HepG2 (cell line): Measurements from ENCODE around the gene ZNF512B.

Experiments used
- HMG20B ChIP-seq: conservative IDR thresholded peaks from 2 replicates; pipeline ENCODE4 v1.6.1; 2016; ENCODE audit warnings: missing genetic modification reagents, missing compliant biosample characterization
- NR2F2 ChIP-seq: IDR thresholded peaks from 2 replicates; pipeline ENCODE4 v1.6.1; 2012; ENCODE audit warnings: low read depth, inconsistent platforms, borderline replicate concordance
- SP4 ChIP-seq: sonication (generic); formaldehyde crosslinking; IDR thresholded peaks from 2 replicates; pipeline ENCODE4 v1.8.1; 2023; ENCODE audit warnings: mild to moderate bottlenecking, missing genetic modification reagents
- SP5 ChIP-seq: IDR thresholded peaks from 2 replicates; pipeline ENCODE4 v1.6.1; 2016; ENCODE audit warnings: low read depth, borderline replicate concordance
- TCF12 ChIP-seq, 2 experiments: fragments of 450-650 bp in 1 of 2; sonication (generic) in 1 of 2; formaldehyde crosslinking in 1 of 2; IDR thresholded peaks; 2 replicates each; pipeline versions ENCODE4 v1.6.1 to v1.8.0; 2017 to 2022; ENCODE audit warnings: antibody characterized with exemption in 1 of 2, mild to moderate bottlenecking in 1 of 2, missing genetic modification reagents in 1 of 2, moderate library complexity in 1 of 2
- THYN1 ChIP-seq: sonication (generic); formaldehyde crosslinking; IDR thresholded peaks from 2 replicates; pipeline ENCODE4 v1.8.1; 2023; ENCODE audit warnings: low read depth, mild to moderate bottlenecking, moderate library complexity, missing genetic modification reagents, borderline replicate concordance
- ZNF10 ChIP-seq: sonication (generic); formaldehyde crosslinking; IDR thresholded peaks from 2 replicates; pipeline ENCODE4 v1.4.0; 2020; ENCODE audit warnings: mild to moderate bottlenecking, low read depth, missing genetic modification reagents, borderline replicate concordance
- ZNF234 ChIP-seq: sonication (generic); formaldehyde crosslinking; conservative IDR thresholded peaks from 2 replicates; pipeline ENCODE4 v1.5.1; 2020; ENCODE audit warnings: mild to moderate bottlenecking, missing genetic modification reagents
- ZNF460 ChIP-seq: sonication (generic); formaldehyde crosslinking; IDR thresholded peaks from 2 replicates; pipeline ENCODE4 v1.5.1; 2020; ENCODE audit warnings: missing genetic modification reagents, mild to moderate bottlenecking, borderline replicate concordance
- TF ChIP-seq, protein P1 (sequence below): sonication (generic); formaldehyde crosslinking; IDR thresholded peaks from 2 replicates; pipeline ENCODE4 v1.5.0; 2020; ENCODE audit warnings: mild to moderate bottlenecking, missing genetic modification reagents, moderate library complexity
- TF ChIP-seq, protein P2 (sequence below): sonication (generic); formaldehyde crosslinking; IDR thresholded peaks from 2 replicates; pipeline ENCODE4 v1.8.0; 2022; ENCODE audit warnings: low read depth, missing genetic modification reagents

DNA sequence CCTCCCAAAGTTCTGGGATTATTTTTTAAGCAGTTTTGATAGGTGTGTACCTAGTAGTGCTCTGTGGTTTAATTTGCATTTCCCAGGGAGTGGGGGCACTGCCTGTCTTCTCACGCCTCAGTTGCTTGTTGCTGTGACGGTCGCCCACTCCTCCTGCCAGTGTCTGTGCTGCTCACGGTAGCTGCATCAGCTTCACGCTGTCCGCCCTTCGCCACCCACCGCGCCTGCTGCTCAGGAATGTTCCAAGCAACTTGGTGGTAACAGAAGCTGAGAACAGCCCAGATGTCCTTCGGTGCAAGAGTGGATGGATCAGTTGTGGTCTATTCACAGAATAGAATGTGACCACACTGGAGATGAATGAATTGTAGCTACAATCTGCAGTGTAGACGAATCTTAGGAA, 51.9 kb downstream of the ZNF512B start:
- no peak for TF ChIP-seq ZNF10 (CRISPR knock-in tag)
- TF ChIP-seq, protein P1, sequence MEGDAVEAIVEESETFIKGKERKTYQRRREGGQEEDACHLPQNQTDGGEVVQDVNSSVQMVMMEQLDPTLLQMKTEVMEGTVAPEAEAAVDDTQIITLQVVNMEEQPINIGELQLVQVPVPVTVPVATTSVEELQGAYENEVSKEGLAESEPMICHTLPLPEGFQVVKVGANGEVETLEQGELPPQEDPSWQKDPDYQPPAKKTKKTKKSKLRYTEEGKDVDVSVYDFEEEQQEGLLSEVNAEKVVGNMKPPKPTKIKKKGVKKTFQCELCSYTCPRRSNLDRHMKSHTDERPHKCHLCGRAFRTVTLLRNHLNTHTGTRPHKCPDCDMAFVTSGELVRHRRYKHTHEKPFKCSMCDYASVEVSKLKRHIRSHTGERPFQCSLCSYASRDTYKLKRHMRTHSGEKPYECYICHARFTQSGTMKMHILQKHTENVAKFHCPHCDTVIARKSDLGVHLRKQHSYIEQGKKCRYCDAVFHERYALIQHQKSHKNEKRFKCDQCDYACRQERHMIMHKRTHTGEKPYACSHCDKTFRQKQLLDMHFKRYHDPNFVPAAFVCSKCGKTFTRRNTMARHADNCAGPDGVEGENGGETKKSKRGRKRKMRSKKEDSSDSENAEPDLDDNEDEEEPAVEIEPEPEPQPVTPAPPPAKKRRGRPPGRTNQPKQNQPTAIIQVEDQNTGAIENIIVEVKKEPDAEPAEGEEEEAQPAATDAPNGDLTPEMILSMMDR (CRISPR knock-in tag) = no peak
- no peak for TF ChIP-seq NR2F2
- TF ChIP-seq TCF12 (IDR thresholded peaks at IDR 0.05) = no peak
- TF ChIP-seq TCF12 (CRISPR knock-in tag; IDR thresholded peaks at IDR 0.05) = no peak
- no peak for TF ChIP-seq HMG20B
- no peak for TF ChIP-seq SP4 (CRISPR knock-in tag)
- no peak for TF ChIP-seq SP5 (CRISPR knock-in tag)
- no peak for TF ChIP-seq ZNF460 (CRISPR knock-in tag)
- TF ChIP-seq, protein P2, sequence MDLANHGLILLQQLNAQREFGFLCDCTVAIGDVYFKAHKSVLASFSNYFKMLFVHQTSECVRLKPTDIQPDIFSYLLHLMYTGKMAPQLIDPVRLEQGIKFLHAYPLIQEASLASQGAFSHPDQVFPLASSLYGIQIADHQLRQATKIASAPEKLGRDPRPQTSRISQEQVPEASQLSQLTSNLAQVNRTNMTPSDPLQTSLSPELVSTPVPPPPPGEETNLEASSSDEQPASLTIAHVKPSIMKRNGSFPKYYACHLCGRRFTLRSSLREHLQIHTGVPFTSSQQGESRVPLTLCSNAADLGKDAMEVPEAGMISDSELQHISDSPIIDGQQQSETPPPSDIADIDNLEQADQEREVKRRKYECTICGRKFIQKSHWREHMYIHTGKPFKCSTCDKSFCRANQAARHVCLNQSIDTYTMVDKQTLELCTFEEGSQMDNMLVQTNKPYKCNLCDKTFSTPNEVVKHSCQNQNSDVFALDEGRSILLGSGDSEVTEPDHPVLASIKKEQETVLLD (CRISPR knock-in tag) = no peak
- TF ChIP-seq ZNF234 (CRISPR knock-in tag) = no peak
- no peak for TF ChIP-seq THYN1 (CRISPR knock-in tag)
